ENCODE data around the gene SNRPB.

Gene SNRPB

GRCh38 chr20:2473516-2473915, 2.9 kb upstream of the SNRPB start:
- no peak for DNase-seq

- peak in 1 of 2 donors; percentile 56 for DNase-seq
Observed at GRCh38 chr20:2469991-2470422, 582 bp downstream of the SNRPB start.

- no peak for DNase-seq
Observed at GRCh38 chr20:2468581-2469407, 1.8 kb downstream of the SNRPB start.

GRCh38 chr20:2467412-2467811, 3.2 kb downstream of the SNRPB start:
- DNase-seq = no peak

- no peak for DNase-seq
Observed at GRCh38 chr20:2465100-2465499, 5.5 kb downstream of the SNRPB start.

- no peak for DNase-seq
Observed at GRCh38 chr20:2463616-2464365, 6.8 kb downstream of the SNRPB start.

- DNase-seq = no peak
Observed at GRCh38 chr20:2462484-2462883, 8.1 kb downstream of the SNRPB start.

- no peak for DNase-seq
Observed at GRCh38 chr20:2460752-2461424, 9.7 kb downstream of the SNRPB start.

GRCh38 chr20:2459981-2460751, 10.4 kb downstream of the SNRPB start:
- no peak for DNase-seq

GRCh38 chr20:2458919-2459499, 11.6 kb downstream of the SNRPB start:
- DNase-seq = no peak

GRCh38 chr20:2455771-2456497, 14.7 kb downstream of the SNRPB start:
- DNase-seq = no peak

- DNase-seq = no peak
Observed at GRCh38 chr20:2453792-2454191, 16.8 kb downstream of the SNRPB start.

GRCh38 chr20:2451939-2452732, 18.5 kb downstream of the SNRPB start:
- peak; percentile 14 to 54 for DNase-seq

- no peak for DNase-seq
Observed at GRCh38 chr20:2451422-2451821, 19.2 kb downstream of the SNRPB start.

GRCh38 chr20:2449386-2449785, 21.2 kb downstream of the SNRPB start:
- DNase-seq = no peak

- no peak for DNase-seq
Observed at GRCh38 chr20:2446845-2447244, 23.7 kb downstream of the SNRPB start.

- DNase-seq = no peak
Observed at GRCh38 chr20:2431185-2431584, 39.4 kb downstream of the SNRPB start.

GRCh38 chr20:2430538-2430937, 40.1 kb downstream of the SNRPB start:
- DNase-seq = no peak

- DNase-seq = no peak
Observed at GRCh38 chr20:2429051-2429450, 41.5 kb downstream of the SNRPB start.

- DNase-seq = no peak
Observed at GRCh38 chr20:2421247-2421646, 49.3 kb downstream of the SNRPB start.

- no peak for DNase-seq
Observed at GRCh38 chr20:2420510-2420909, 50.1 kb downstream of the SNRPB start.

Data from bone marrow (tissue), 2 donors.